ENCODE measurements around the gene APOBEC2. TPM values are rescaled to one million over a fixed set of nuclear protein-coding genes. Genes with fewer than 3 reads are reported as not detected.

The APOBEC2 gene
- total and polyA plus RNA-seq, 9 of the 15 experiments (the other 6 are each of a cell fraction or from before 2014, with no cell fraction given), result 0.25 to 1.6 TPM; not detected in 7

- TF ChIP-seq SP2 (IDR thresholded peaks at IDR 0.05; ENCODE audit: extremely low read depth, low read depth, low read length, poor library complexity, severe bottlenecking), result no peak
- TF ChIP-seq ZKSCAN1 (IDR thresholded peaks at IDR 0.05; ENCODE audit: low read depth, low read length), result no peak
- TF ChIP-seq NFE2 (IDR thresholded peaks at IDR 0.05; ENCODE audit: low read depth), result no peak
- no peak for TF ChIP-seq ADNP (tag; IDR thresholded peaks at IDR 0.05)
- no peak for TF ChIP-seq PRDM10 (IDR thresholded peaks at IDR 0.05; ENCODE audit: partially characterized antibody)
- no peak for TF ChIP-seq PKNOX1 (IDR thresholded peaks at IDR 0.05)
- TF ChIP-seq CAMTA2 (CRISPR knock-in tag; conservative IDR thresholded peaks at IDR 0.05), result no peak
- no peak for TF ChIP-seq ZNF609 (CRISPR knock-in tag; IDR thresholded peaks at IDR 0.05; ENCODE audit: borderline replicate concordance)
- TF ChIP-seq BCOR (IDR thresholded peaks at IDR 0.05), result 0 out of 2 replicates have a peak, but pooled peaks have one; percentile 18
- 0 out of 2 replicates have a peak, but pooled peaks have one; percentile 22 for TF ChIP-seq ZEB2 (IDR thresholded peaks at IDR 0.05)
- peak; percentile 31 for TF ChIP-seq HNRNPLL (IDR thresholded peaks at IDR 0.05; ENCODE audit: low read depth, low read length, poor library complexity, severe bottlenecking)
- TF ChIP-seq THRB (CRISPR knock-in tag; conservative IDR thresholded peaks at IDR 0.05), result no peak
- TF ChIP-seq NUFIP1 (IDR thresholded peaks at IDR 0.05; ENCODE audit: partially characterized antibody), result no peak
- TF ChIP-seq GABPA (tag; conservative IDR thresholded peaks at IDR 0.05; ENCODE audit: low read depth), result peak; percentile 58; the same call in 1 of the 2 replicates
- 0 out of 2 replicates have a peak, but pooled peaks have one; percentile 27 for TF ChIP-seq SMARCE1 (IDR thresholded peaks at IDR 0.05)
- no peak for TF ChIP-seq COPS2 (conservative IDR thresholded peaks at IDR 0.05)
These were observed 25.0 kb upstream of the APOBEC2 start (continued) for GRCh38 chr6:41027799-41028560.

Data from K562 (cell line).